Measurements from ENCODE around the gene CD109.
"Not testable (repeated sequence)": the region's sequence is repeated elsewhere in the genome, so short reads cannot be mapped to it uniquely, and the experiment has no call there.

The CD109 gene

DNA sequence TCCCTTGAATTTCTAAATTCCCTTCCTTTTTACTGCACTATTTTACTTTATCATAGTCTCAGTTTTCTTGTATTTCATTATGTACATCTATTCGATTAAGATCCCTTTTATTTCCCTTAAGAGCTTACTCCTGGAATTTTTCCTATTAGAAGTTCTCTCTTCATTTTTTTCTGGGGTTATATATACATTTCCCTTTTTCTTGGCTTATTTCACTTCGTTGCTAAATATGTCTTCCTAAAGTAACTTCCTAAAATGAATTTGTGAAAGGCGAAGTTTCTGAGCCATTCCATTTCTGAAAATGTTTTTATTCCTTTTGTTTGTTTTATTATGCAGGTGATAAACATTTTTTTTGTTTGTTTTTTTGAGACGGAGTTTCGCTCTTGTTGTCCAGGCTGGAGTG lies 5.9 kb upstream of the CD109 start:
- no peak for DNase-seq

DNA sequence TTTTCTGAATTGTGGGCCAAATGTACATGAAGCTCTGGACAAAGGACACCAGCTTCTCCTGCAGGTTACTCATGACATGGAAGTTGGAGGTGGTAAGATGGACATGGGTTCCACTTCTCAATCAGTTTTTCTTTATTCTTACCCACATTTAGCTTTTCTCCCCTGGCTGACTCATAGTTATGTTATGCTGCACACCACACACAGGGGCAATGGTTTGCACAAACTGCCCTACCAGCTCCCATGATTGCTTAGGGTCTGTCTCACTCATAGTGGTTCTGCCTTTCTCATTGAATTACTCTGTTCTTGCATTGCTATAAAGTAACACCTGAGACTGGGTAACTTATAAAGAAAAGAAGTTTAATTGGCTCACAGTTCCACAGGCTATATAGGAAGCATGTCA lies 4.5 kb upstream of the CD109 start:
- DNase-seq, result no peak

DNA sequence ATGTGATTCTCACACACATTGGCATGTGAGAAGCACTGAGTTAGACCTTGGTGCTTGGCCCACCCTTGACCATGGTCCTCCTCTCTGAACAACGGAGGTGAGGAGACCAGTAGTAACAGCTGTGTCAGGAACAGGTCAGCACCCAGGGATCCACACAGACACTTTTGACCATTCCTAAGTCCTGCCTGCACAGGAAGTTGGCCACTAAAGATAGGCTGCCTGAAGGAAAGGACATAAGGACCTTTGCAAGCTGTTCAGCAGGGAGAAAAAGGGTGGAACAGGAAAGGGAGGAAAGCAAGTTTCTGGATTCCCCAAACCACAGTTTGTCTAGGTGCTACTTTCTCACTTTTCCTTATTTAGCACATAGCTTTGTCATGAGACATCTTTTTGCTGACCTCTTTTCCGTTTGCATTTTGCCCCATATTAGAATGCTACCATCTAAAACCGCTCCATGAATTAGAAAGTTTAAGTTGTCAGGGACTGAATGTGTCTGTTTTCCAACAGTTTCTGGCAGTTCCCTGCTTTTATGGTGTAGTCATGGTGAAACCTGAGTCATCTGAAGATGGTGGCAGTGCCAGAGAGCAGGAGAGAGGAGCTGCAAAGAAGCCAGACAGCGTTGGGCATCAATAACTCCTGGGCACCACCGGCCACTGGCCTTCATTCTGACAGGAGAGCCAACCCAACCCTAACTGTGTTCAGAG lies 1.1 kb upstream of the CD109 start:
- DNase-seq, result no peak

DNA sequence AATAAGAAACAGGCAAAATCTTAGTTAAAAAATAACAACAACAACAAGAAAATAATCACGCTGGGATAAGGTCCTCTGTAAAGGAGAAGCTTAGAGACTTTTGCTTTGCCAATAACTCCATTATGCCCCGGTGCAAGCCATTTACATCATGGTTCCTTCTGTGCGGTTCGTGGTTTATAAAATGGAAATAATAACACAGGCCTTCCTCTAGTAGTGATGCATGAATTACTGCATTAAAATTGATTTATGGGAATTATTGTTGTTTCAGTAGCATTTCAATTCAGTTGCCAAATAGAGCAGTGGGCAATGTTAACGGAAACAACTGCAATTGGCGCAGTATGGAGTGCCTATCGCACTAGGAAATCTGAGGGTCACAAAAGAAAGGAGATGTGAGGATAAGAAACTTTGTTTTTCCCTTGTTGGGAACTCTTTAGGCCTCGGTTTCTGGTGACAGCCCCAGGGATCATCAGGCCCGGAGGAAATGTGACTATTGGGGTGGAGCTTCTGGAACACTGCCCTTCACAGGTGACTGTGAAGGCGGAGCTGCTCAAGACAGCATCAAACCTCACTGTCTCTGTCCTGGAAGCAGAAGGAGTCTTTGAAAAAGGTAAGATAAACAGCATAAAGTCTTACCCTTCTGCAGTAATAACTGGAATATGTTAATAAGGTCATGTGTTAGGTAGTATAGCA lies 1.1 kb downstream of the CD109 start:
- DNase-seq, result no peak

DNA sequence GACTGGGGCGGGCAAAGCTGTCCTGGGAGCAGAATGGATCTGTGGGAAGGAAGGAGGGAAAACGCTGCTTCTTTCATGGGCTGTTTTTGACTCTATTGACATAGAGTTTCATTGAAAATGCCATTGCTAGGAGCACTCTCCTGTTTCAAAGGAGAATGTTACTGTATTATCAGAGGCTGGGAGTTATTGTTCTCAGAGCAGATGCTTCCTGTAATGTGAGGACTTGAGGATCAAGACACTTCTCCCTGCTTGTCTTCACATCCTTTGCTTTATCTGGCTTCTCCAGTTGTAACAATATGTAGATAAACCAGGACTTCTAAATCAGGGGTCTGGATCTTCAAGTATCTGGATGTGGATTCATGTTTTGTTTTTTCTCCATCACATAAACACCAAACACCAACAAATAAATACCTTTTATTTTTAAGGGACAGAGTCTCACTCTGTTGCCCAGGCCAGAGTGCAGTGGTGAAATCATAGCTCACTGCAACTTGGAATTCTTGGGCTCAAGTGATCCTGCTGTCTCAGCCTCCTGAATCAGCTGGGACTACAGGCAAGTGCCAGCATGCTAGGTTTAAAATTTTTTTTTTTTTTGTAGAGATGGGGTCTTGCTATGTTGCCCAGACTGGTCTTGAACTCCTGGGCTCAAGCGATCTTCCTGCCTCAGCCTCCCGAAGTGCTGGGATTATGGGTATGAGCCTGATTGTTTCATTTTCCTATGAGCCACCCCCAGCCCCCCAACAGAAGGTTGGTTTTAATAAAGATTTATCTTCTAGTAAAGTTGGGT lies 3.9 kb downstream of the CD109 start:
- no peak for DNase-seq

DNA sequence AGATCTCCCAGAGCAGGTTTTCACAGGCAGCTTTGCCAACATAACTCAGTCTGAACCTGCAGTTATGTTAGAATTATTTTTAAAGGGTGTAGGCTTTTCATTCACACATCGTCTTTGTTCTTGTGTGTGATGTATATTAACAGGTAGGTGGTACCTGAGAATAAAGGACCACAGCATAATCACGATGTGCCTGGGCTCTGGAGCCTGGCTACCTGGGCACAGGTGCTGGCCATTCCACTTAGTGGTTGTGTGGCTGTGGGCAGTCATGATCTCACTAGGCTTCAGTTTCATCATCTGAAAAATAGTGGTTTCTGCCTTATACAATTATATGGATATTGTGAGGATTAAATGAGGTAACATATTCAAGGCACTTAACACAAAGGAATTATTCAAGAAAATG lies 6.4 kb downstream of the CD109 start:
- no peak for DNase-seq

DNA sequence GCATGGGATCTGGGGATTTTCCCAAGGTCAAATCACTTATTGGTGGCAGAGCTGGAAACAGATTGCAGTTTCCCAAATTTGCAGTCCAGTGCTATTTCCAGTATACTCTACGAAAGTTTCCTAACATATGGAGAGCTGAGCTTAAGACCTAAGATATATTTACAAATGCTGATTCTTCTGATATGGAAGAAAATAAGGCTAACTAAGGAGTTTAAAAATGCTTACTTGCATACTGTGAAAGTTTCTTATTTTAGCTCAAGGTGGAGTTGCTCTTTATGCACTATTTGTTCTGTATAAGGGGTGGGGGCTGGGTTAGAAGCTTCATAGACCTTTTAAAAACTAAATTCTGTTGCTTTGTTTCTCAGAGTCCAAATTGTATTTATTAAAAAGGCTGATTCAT lies 7.5 kb downstream of the CD109 start:
- DNase-seq, result no peak

DNA sequence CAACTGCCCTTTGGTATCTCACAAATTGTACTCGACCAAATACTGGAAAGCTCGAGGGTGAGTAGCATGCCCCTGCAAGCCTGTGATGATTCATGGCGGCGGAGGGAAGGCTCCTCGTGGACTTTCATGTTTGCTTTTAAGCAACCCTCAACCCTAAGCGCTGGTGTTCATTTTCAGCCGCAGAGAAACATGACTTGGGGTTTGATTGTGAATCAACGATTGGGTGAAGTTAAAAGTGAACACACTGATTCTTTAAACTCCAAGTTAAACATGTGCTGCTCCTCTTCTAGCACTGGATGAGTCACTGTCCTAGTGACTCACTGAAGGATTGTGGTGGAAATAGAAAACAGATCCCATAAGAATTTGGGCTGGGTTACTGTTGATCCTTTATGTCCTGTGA lies 8.3 kb downstream of the CD109 start:
- DNase-seq, result no peak

DNA sequence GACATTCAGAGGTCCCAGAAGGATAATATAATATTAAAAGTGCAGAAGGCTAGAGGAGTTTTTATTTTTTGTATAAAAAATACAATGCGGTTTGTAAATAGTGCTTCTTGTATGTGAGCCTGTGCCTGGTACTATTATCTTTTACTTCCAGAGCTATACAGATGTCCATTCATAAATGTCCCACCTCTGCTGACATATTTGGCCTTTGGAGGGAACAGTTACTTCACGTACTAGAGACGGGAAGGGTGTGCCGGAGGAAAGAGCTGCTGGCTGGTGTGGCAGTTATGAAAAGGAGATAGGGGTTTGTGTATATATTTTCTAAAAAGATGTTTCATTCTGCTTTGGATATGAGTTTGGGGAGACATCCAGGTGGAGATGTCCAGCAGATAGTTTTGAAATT lies 8.8 kb downstream of the CD109 start:
- DNase-seq, result no peak

DNA sequence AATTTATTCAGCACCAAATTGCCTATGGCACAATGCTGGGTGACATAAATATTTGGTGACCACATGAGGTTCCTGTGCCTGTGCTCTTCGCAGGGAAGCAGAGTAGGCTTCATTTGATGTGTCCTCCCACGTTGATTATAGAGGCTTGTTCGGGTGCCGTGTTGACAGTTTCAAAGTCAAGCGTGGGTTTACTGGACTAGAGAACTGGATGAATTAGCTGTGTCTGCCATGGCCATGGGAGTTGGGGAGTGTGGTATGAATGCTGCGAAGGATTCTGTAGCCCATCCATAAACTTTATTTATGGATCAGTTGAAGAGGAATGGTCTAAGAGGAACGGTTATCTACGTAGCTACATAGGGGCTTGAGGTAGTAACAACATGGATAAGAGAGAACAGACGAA lies 11.0 kb downstream of the CD109 start:
- DNase-seq, result no peak

DNA sequence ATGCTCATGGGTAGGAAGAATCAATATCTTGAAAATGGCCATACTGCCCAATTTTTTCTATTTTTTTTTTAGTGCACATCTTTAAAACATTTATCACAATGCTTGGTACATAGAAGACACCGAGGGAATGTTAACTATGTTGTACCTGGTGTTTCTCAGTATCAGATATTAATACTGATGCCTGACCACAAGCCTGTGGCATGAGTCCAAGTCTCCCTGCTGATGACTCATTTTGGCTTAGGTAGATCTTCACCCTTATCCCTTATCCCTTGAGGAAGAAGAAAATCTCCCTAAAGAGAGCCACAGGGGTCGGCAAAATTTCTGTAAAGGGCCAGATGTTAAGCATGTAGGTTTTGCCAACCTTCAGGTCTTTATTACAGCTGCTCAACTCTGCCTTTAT lies 14.5 kb downstream of the CD109 start:
- DNase-seq, result no peak

DNA sequence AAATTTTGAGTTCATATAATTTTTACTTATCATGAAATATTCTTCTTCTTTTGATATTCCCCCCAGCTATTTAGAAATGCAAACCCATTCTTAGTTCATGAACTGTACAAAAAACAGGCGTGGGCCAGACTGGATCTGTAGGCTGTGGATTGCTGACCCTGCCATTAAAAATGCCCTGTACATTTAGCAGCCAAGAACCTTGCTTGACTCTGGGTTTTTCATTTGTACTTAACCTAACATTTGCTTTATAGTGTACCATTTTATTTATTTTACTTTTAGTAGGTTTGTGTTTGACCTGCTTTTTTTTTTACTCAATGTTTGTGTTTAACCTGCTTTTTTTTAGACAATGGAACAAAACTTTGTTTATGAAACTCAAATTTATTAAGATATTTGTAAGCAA lies 14.9 kb downstream of the CD109 start:
- DNase-seq, result no peak

DNA sequence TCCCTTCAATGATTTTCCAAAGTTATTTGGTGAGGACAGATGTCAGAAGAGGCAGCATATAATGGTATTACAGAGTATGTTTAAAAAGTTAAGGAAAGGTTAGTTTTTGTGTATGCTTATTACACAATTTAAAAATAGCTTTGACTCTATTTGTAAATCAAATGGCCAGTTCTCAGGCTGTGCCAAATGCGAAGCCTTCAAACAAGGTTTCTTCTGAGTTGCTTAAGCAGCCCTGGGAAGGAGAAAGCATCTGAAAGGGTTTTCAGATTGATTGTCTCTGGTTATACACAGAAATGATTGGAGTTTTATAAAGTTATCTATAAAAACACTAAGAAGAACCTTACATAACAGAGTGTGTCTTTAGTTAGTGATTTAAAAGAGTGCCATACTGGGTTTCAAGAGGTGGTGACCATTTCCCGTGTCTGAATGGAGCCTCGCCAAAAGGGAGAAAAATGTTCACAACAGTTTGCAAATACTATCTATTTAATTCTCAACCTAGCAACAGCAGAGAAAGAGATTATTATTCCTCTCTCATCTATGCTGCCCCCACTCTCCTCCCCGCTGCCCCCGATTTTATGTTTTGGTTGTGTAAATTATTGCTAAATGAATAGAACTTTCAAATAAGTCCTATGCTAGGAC lies 16.7 kb downstream of the CD109 start:
- no peak for DNase-seq

DNA sequence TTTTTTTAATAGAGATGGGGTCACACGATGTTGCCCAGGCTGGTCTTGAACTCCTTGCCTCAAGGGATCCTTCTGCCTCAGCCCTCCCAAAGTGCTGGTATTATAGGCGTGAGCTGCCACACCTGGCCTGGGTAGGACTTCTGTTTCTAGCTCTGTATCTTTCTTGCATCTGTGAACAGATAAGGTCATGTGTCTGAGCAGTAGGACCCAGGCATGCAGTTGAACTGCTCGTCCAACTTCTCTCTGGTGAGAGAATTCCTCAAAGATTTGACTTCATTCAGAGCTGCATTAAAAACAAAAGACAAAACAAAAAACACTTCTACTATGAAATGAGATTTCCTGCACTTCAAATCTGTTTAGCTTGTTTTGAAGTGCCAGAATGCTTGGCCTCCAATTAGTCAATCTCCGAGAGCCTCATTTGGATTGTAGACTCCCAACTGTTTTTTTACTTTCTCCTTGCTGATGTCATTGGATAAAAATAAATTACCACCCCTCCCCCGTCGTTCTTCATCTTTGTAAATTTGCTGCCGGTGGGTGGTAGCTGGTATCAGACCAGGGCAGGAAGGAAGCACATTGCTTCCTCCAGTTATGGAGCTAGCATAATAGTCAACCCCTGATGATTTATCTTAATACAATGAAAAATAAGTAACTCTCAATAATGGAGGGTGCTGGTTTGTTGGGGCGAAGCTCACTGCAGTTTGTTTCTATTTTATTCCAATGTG lies 17.6 kb downstream of the CD109 start:
- DNase-seq, result no peak

DNA sequence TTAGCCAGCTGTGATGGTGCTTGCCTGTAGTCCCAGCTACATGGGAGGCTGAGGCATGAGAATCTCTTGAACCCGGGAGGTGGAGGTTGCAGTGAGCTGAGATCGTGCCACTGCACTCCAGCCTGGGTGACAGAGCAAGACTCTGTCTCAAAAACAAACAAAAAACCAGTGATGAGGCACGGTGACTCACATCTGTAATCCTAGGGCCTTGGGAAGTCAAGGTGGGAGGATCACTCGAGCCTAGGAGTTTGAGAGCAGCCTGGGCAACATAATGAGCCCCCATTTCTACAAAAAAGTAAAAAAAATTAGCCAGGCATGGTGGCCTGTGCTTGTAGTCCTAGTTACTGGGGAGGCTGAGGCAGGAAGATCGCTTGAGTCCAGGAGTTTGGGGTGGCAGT lies 19.1 kb downstream of the CD109 start:
- not testable (repeated sequence) for DNase-seq

DNA sequence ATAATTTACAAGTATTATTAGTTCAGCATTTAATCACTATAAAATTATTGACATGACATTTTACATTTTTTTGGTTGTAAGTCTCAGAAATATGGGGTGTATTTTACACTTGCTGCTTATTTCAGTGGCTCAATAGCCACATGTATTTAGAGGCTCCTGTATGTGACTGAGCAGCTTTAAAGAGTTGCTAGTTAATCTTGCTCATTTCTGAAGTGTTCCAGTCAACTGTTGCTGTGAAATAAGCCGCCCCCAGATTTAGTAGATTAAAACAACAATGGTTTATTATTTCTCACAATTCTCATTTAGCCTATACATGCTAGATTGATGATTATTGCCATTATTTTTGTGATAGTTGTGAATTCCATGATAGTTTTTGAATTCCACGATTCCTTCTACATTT lies 23.0 kb downstream of the CD109 start:
- no peak for DNase-seq

DNA sequence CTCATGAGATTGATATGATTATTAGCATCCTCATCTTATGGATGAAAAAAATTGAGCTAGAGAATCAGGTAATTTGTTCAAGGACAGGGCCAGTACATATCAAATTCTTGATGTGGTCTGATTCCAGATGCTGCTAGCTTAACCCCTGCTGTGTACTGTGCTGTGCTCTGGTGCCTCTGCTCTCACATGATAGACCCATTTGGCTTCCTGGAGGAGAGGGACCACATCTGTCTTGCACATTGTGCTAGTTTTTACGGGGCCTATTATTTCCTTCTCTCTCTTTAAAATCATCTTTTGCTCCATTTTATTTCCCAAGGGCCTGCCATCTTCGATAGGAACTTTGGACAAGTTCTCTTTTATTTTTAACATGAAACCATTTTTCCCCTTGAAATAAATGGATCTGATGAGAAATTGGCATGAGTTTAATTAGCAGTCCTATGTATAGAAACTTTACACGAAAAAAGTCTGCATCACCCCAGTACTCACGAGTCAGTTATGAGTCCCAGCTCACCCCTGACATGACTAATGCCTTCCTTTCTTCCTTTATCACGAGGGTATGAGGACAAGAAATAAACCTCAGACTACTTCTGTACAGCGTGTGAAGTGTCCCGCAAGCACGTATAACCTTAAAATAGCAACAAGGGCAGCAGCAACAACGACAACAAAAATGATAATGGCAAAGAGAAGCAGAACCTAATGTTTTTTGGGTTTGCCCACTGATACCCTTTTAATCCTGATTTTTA lies 26.5 kb downstream of the CD109 start:
- no peak for DNase-seq

DNA sequence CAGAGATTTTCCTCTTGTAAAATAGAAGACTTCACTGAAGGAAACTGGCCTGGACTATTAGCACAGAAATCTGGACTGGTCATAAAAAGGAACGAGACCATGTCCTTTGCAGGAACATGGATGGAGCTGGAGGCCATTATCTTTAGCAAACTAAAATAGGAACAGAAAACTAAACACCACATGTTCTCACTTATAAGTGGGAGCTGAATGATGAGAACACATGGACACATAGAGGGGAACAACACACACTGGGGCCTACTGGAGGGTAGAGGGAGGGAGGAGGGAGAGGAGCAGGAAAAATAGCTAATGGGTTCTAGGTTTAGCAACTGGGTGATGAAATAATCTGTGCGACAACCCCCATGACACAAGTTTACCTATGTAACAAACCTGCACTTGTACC lies 27.5 kb downstream of the CD109 start:
- not testable (repeated sequence) for DNase-seq

DNA sequence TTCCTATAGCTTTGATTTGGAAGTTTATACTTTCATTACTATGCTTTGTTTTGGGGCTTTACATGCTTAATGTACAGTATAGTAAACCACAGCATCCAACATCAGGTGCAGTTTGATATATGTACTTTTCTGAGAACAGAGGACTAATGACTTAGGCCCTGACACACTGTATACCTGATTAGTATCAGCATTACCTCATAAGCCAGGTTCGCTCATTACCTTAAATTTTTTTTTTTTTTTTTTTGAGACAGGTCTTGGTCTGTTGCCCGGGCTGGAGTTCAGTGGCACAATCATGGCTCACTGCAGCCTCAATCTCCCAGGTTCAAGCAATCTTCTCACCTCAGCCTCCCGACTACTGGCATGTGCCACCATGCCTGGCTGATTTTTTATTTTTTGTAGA lies 28.4 kb downstream of the CD109 start:
- no peak for DNase-seq

DNA sequence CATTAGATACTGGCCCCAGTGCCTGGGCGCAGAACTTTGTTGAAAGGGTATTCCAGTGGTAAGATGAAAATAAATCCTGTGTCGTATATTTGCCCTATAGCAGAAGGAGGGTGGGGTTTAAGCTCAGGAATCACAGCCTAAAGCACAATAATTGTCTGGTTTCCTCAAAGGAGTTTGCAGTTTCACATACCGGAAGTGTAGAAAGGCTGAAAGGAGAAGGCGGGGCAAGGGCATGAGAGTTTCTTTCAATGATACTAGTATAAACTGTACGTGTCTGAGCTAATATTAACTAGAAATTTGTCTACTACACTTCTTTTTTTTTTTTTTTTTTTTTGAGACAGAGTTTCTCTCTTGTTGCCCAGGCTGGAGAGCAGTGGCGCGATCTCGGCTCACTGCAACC lies 29.2 kb downstream of the CD109 start:
- not testable (repeated sequence) for DNase-seq

DNA sequence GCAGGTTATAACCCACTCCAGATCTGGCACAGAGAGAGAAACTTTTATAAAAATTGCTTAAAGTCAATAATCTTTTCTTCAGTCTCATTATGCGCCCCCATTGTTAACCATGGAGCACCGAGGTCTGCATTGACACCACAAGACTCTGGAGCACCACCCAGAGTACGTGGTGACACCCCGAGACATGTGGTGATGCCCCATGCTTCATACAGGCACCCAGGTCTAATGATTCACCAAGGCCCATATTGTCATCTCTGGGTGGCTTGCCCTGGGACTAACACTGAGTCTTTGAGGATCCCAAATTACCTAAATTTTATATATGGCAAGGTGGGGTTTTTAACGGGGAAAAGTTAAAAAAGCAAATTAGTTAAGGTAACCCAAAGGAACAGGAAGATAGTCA lies 31.1 kb downstream of the CD109 start:
- DNase-seq, result no peak

DNA sequence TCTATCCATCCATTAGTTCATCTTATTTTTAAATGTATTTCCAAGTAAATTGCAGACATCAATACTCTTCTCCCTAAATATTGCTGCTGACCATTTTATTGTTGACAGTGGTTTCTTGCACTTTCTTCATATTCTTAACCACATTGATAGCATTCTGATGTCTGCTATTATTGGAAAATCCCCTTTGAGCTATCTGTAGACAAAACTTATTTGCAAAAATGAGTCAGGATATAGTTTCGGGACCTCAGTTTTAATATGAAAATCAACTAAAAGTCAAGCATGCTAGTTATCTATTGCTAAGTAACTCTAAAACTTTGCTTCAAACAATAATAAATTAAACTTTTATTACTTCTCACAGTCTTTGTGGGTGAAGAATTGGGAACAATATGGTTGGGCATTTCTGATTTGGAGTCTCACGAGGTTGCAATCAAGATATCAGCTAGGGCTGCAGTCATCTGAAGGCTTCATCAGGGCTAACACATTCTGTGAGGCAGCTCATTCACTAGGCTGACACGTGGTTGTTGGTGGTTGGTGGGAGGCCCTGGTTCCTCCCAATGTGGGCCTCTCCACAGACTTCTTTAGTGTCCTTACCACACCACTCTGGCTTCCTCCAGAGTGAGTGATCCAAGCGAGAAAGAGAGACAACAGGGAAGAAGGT lies 32.7 kb downstream of the CD109 start:
- no peak for DNase-seq
